Neutrophil (primary cell): ENCODE measurements around the gene NAA80.

Experiments
- H3K27ac ChIP-seq: fragments of 200-600 bp; sonication (generic); 2 replicates; pipeline ENCODE4 v1.5.1; 2016; ENCODE audit warnings: mild to moderate bottlenecking, moderate library complexity
- H3K27me3 ChIP-seq: fragments of 200-600 bp; sonication (generic); 2 replicates; pipeline ENCODE4 v1.6.0; 2016; ENCODE audit warnings: mild to moderate bottlenecking
- H3K36me3 ChIP-seq: fragments of 200-600 bp; sonication (generic); 2 replicates; pipeline ENCODE4 v1.5.1; 2017
- H3K4me1 ChIP-seq, 2 experiments: fragments of 200-600 bp in 1 of 2; sonication (generic) in 1 of 2; 1 replicate in 1 of 2; 2 replicates in 1 of 2; pipeline versions ENCODE4 v1.5.1 to v1.6.1; 2013 to 2016; ENCODE audit warnings: low read depth in 1 of 2, low read length in 1 of 2, mild to moderate bottlenecking in 1 of 2, moderate library complexity in 1 of 2; ENCODE audit not compliant: control insufficient read depth in 1 of 2, insufficient read depth in 1 of 2
- H3K4me3 ChIP-seq, 2 experiments: fragments of 200-600 bp in 1 of 2; sonication (generic) in 1 of 2; 1 replicate in 1 of 2; 2 replicates in 1 of 2; pipeline ENCODE4 v1.5.1; 2013 to 2016; ENCODE audit warnings: low read depth in 1 of 2, low read length in 1 of 2, mild to moderate bottlenecking in 1 of 2, moderate library complexity in 1 of 2
- H3K9me3 ChIP-seq: fragments of 200-600 bp; sonication (generic); 2 replicates; pipeline ENCODE4 v1.5.1; 2016
- TF ChIP-seq, protein P1 (sequence below): fragments of 200-600 bp; sonication (generic); IDR thresholded peaks from 2 replicates; pipeline ENCODE4 v1.5.1; 2016; ENCODE audit warnings: antibody characterized with exemption

The NAA80 gene

DNA sequence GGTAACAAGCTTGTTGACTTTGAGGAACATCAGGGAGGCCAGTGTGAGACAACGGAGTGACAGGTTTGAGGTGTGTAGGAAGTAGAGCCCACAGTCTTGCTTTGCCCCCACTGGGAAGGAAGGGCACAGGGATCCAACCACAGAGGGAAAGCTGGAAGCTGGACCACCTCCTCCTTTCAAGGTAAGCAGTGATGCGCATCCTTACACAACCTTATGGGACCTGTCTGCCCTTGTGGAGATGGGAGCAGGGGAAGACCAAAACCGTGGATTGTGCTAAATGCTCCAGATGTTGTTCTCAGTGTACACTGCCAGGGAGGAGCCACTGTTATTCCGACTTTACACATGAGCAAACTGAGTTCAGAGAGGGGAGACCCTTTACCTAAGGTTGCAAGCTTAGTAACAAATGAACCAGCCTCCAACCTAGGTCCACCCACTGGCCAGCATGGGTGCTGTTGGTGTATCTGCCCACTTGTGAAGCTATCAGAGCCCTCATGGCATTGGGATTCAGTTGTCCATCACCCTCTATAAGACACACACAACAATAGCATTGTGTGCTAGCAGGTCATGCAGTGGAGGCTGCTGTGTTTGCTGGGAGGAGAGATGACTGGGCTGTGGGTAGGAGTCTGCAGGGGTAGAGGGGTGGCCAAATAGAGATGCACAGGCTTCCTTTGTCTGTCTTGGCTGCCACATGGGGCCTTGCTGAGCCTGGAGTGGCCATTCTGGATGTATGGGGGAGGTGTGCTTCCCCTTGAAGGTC, 20.9 kb downstream of the NAA80 start:
- H3K4me1 ChIP-seq: peaks cover 18 to 30% of the 10 kb centered on the region in 2 experiments
- TF ChIP-seq, protein P1, sequence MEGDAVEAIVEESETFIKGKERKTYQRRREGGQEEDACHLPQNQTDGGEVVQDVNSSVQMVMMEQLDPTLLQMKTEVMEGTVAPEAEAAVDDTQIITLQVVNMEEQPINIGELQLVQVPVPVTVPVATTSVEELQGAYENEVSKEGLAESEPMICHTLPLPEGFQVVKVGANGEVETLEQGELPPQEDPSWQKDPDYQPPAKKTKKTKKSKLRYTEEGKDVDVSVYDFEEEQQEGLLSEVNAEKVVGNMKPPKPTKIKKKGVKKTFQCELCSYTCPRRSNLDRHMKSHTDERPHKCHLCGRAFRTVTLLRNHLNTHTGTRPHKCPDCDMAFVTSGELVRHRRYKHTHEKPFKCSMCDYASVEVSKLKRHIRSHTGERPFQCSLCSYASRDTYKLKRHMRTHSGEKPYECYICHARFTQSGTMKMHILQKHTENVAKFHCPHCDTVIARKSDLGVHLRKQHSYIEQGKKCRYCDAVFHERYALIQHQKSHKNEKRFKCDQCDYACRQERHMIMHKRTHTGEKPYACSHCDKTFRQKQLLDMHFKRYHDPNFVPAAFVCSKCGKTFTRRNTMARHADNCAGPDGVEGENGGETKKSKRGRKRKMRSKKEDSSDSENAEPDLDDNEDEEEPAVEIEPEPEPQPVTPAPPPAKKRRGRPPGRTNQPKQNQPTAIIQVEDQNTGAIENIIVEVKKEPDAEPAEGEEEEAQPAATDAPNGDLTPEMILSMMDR: no peak
- no peaks in the 10 kb centered on the region for H3K9me3 ChIP-seq
- peaks cover 59% of the 10 kb centered on the region for H3K27me3 ChIP-seq
- H3K36me3 ChIP-seq: no peaks in the 10 kb centered on the region
- H3K4me3 ChIP-seq: no peak overlapping the region
- no peak overlapping the region for H3K27ac ChIP-seq

DNA sequence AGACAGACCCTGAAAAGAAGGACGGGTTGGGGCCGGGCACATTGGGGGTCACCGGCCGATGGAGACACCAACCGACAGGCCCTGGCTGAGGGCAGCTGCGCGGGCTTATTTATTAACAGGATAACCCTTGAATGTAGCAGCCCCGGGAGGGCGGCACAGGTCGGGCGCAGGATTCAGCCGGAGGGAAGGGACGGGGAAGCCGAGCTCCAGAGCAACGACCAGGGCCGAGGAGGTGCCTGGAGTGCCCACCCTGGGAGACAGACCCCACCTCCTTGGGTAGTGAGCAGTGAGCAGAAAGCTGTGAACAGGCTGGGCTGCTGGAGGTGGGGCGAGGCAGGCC, 22.5 kb downstream of the NAA80 start:
- Histone ChIP-seq H3K4me1 (peaks cover 26 to 38% of the 10 kb centered on the region in 2 experiments), H3K27ac (no peak overlapping the region), H3K9me3 (no peaks in the 10 kb centered on the region), H3K4me3 (no peak overlapping the region), H3K36me3 (no peaks in the 10 kb centered on the region), H3K27me3 (peaks cover 61% of the 10 kb centered on the region)
- TF ChIP-seq, protein P1: no peak

DNA sequence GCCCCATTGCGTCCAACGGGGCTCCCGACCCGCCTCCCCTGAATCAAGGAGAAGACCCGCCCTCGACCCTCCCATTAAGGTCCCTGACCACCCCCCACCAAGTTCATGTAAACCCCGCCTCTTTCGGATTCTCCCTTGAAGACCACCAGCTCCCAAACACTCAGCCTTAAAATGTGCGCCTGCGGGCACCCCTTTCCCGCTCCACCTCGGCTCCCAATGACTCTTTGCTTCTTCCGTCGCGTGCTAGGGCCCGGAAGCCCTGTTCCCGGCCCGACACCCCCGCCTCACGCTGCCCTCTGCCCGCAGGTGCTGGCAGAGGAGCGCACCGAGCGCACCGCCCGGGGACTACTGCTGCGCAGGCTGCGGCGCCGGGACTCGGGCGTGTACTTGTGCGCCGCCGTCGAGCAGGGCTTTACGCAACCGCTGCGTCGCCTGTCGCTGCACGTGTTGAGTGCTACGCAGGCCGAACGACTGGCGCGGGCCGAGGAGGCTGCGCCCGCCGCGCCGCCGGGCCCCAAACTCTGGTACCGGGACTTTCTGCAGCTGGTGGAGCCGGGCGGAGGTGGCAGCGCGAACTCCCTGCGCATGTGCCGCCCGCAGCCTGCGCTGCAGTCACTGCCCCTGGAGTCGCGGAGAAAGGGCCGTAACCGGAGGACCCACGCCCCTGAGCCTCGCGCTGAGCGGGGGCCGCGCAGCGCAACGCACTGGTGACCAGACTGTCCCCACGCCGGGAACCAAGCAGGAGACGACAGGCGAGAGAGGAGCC, 23.0 kb downstream of the NAA80 start:
- peaks cover 26 to 38% of the 10 kb centered on the region in 2 experiments for H3K4me1 ChIP-seq
- peaks cover 61% of the 10 kb centered on the region for H3K27me3 ChIP-seq
- H3K36me3 ChIP-seq: no peaks in the 10 kb centered on the region
- no peak overlapping the region for H3K27ac ChIP-seq
- TF ChIP-seq, protein P1: no peak
- H3K4me3 ChIP-seq: no peak overlapping the region
- no peaks in the 10 kb centered on the region for H3K9me3 ChIP-seq

DNA sequence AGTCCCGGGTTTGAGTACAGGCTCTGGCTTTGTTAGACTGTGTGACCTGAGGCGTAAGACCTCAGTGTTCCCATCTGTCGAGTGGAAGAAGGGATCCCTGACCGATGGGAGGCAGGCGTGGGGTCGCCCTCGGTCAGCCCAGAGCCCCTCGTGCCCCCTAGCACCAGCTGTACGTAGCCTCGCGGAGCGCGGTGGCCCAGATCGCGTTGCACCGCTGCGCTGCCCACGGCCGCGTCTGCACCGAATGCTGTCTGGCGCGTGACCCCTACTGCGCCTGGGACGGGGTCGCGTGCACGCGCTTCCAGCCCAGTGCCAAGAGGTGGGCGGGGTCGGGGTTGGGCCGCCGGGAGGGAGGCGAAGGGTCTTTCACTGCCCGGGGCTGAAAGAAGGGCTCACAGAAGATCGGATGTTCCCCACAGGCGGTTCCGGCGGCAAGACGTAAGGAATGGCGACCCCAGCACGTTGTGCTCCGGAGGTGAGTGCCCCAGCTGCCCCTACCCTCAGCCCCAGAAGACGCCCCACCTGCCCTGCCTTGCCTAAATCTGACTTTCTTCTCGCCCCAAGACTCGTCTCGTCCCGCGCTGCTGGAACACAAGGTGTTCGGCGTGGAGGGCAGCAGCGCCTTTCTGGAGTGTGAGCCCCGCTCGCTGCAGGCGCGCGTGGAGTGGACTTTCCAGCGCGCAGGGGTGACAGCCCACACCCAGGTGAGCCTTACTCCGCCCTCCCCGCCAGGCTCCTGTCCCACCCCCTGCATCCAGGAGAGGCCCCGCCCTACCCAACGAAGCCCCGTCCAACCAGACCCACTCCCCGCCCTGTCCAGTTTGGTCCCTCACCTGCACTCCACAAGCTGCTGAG, 23.8 kb downstream of the NAA80 start:
- Histone ChIP-seq H3K27ac (no peak overlapping the region), H3K4me3 (peak overlapping the region in 1 of 2 experiments; percentile 2), H3K36me3 (no peaks in the 10 kb centered on the region), H3K9me3 (no peaks in the 10 kb centered on the region), H3K4me1 (peaks cover 26 to 38% of the 10 kb centered on the region in 2 experiments), H3K27me3 (peaks cover 61% of the 10 kb centered on the region)
- TF ChIP-seq, protein P1: no peak

DNA sequence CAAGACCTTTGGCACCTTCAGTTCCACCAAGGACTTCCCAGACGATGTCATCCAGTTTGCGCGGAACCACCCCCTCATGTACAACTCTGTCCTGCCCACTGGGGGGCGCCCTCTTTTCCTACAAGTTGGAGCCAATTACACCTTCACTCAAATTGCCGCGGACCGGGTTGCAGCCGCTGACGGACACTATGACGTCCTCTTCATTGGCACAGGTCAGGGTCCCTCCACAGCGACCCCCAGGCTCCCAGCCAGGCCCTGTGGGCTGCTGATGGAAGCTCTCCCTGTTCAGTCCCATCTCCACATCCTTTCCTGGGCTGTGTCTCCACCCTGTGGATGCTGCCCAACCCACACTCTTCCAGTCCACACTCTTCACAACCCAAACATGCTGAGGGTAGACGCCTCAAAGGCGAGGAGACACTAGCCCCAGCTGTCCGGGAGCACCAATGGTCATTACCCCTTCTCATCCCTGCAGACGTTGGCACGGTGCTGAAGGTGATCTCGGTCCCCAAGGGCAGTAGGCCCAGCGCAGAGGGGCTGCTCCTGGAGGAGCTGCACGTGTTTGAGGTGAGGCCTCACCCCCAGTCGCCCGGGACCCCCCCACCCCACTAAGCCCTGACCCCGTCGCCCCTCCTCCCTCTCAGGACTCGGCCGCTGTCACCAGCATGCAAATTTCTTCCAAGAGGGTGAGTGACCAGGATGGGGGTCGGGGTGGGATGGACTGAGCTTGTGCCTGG, 24.7 kb downstream of the NAA80 start:
- H3K4me1 ChIP-seq: peaks cover 26 to 38% of the 10 kb centered on the region in 2 experiments
- H3K9me3 ChIP-seq: no peaks in the 10 kb centered on the region
- H3K4me3 ChIP-seq: peak overlapping the region in 1 of 2 experiments; percentile 2
- H3K27ac ChIP-seq: no peak overlapping the region
- TF ChIP-seq, protein P1: peak; percentile 85
- H3K27me3 ChIP-seq: peaks cover 61% of the 10 kb centered on the region
- no peaks in the 10 kb centered on the region for H3K36me3 ChIP-seq
